Measurements from ENCODE around the gene FOXN3.

The FOXN3 gene

GRCh38 chr14:89417091-89417464 lies at the start of gene FOXN3:
Gene FOXN3, minus strand, starts transcription at chr14:89417233. Its CDS starts 4,757 bp downstream, at chr14:89412476.
- DNase-seq (ENCODE audit: low read depth, low spot score) = peak; percentile 84

GRCh38 chr14:89466484-89466883 lies 49.5 kb upstream of the FOXN3 start:
- DNase-seq (ENCODE audit: low read depth, low spot score) = no peak

- DNase-seq (ENCODE audit: low read depth, low spot score) = no peak
Measured at GRCh38 chr14:89465876-89466275, 48.8 kb upstream of the FOXN3 start.

GRCh38 chr14:89461256-89461655 lies 44.2 kb upstream of the FOXN3 start:
- DNase-seq (ENCODE audit: low read depth, low spot score) = no peak

GRCh38 chr14:89458713-89459420 lies 41.8 kb upstream of the FOXN3 start:
- DNase-seq (ENCODE audit: low read depth, low spot score) = peak; percentile 13

GRCh38 chr14:89457007-89457406 lies 40.0 kb upstream of the FOXN3 start:
- no peak for DNase-seq (ENCODE audit: low read depth, low spot score)

- DNase-seq (ENCODE audit: low read depth, low spot score) = peak; percentile 66
Measured at GRCh38 chr14:89455412-89455811, 38.4 kb upstream of the FOXN3 start.

- peak; percentile 51 for DNase-seq (ENCODE audit: low read depth, low spot score)
Measured at GRCh38 chr14:89454996-89455395, 38.0 kb upstream of the FOXN3 start.

GRCh38 chr14:89452281-89452680 lies 35.2 kb upstream of the FOXN3 start:
- no peak for DNase-seq (ENCODE audit: low read depth, low spot score)

GRCh38 chr14:89451229-89451628 lies 34.2 kb upstream of the FOXN3 start:
- DNase-seq (ENCODE audit: low read depth, low spot score) = no peak

GRCh38 chr14:89447182-89447944 lies 30.3 kb upstream of the FOXN3 start:
- no peak for DNase-seq (ENCODE audit: low read depth, low spot score)

- no peak for DNase-seq (ENCODE audit: low read depth, low spot score)
Measured at GRCh38 chr14:89445273-89445973, 28.4 kb upstream of the FOXN3 start.

GRCh38 chr14:89444516-89445125 lies 27.6 kb upstream of the FOXN3 start:
- no peak for DNase-seq (ENCODE audit: low read depth, low spot score)

GRCh38 chr14:89444044-89444443 lies 27.0 kb upstream of the FOXN3 start:
- DNase-seq (ENCODE audit: low read depth, low spot score) = no peak

- no peak for DNase-seq (ENCODE audit: low read depth, low spot score)
Measured at GRCh38 chr14:89443042-89443629, 26.1 kb upstream of the FOXN3 start.

GRCh38 chr14:89442280-89442679 lies 25.2 kb upstream of the FOXN3 start:
- no peak for DNase-seq (ENCODE audit: low read depth, low spot score)

GRCh38 chr14:89440986-89441909 lies 24.2 kb upstream of the FOXN3 start:
- DNase-seq (ENCODE audit: low read depth, low spot score) = peak; percentile 92

GRCh38 chr14:89435892-89436656 lies 19.0 kb upstream of the FOXN3 start:
- no peak for DNase-seq (ENCODE audit: low read depth, low spot score)

GRCh38 chr14:89435492-89435891 lies 18.5 kb upstream of the FOXN3 start:
- DNase-seq (ENCODE audit: low read depth, low spot score) = no peak

- peak; percentile 77 for DNase-seq (ENCODE audit: low read depth, low spot score)
Measured at GRCh38 chr14:89432226-89432625, 15.2 kb upstream of the FOXN3 start.

All from ELF-1 (cell line).